Esophagus muscularis mucosa (tissue), 4 donors: ENCODE results near the gene PRSS1. TPM values are rescaled to one million over a fixed set of nuclear protein-coding genes. Genes with fewer than 3 reads are reported as not detected.
A peak's percentile ranks its signal among the peaks of the same experiment; 100 is the strongest.

Source experiments
- DNase-seq: peaks from one replicate; pipeline ENCODE4 v3.0.0-alpha.2; 2017; ENCODE audit errors: extremely low spot score
- H3K27ac ChIP-seq, 4 donors: fragments of 200-600 bp; sonication (generic); replicated peaks in 1 of 4; 1 replicate in 3 of 4; 2 replicates in 1 of 4; pipeline ENCODE4 v1.5.1; 2016 to 2019; ENCODE audit warnings: mild to moderate bottlenecking in 1 of 4
- H3K27me3 ChIP-seq, 4 donors: fragments of 200-600 bp; sonication (generic); one replicate each; pipeline versions ENCODE4 v1.5.1 to v1.6.0; 2016 to 2019
- H3K36me3 ChIP-seq, 4 donors: fragments of 200-600 bp; sonication (generic); one replicate each; pipeline ENCODE4 v1.5.1; 2016 to 2019
- H3K4me1 ChIP-seq, 4 donors: fragments of 200-600 bp; sonication (generic); one replicate each; pipeline ENCODE4 v1.5.1; 2016 to 2019
- H3K4me3 ChIP-seq, 4 donors: fragments of 200-600 bp; sonication (generic); 1 replicate in 2 of 4; 2 replicates in 2 of 4; pipeline ENCODE4 v1.5.1; 2016 to 2019; ENCODE audit warnings: mild to moderate bottlenecking in 4 of 4, moderate library complexity in 1 of 4
- H3K9me3 ChIP-seq, 4 donors: fragments of 200-600 bp; sonication (generic); 1 replicate in 3 of 4; 2 replicates in 1 of 4; pipeline ENCODE4 v1.5.1; 2016 to 2019
- EP300 ChIP-seq: sonication (generic); formaldehyde crosslinking; IDR thresholded peaks from one replicate; pipeline ENCODE4 v1.6.1; 2017; ENCODE audit warnings: antibody characterized with exemption
- POLR2A ChIP-seq: fragments of 450-650 bp; IDR thresholded peaks from one replicate; pipeline ENCODE4 v1.6.1; 2017; ENCODE audit warnings: antibody characterized with exemption, moderate library complexity, mild to moderate bottlenecking, low read depth
- POLR2AphosphoS5 ChIP-seq, 2 donors: sonication (generic); formaldehyde crosslinking; IDR thresholded peaks; one replicate each; pipeline ENCODE4 v1.6.1; 2017; ENCODE audit warnings: antibody characterized with exemption in 2 of 2
- WGBS: methylation state at CpG from one replicate; pipeline ENCODE4 v1.1.5; 2018; 5-methylcytosine and 5-hydroxymethylcytosine counted together
- intact Hi-C: fragments of 100-400 bp; cut with DNase I; formaldehyde crosslinking; loops from one replicate; pipeline ENCODE4 v1.15.1; 2023
- small RNA-seq, 3 donors: library from RNA; depleted of rRNA; stranded (forward); fragments of <200 nt; gene quantifications; one replicate each; pipeline ENCODE3, GENCODE V24; 2016
- total RNA-seq, 4 donors: library from RNA; depleted of rRNA; stranded (reverse); fragments of >200 nt; gene quantifications; one replicate each; pipeline versions ENCODE4 v1.1.0 to v1.2.1, GENCODE V29; 2016
- TF ChIP-seq, protein P1 (sequence below), 3 experiments: fragments of 200-600 bp in 2 of 3; fragments of 450-650 bp in 1 of 3; sonication (generic) in 2 of 3; IDR thresholded peaks; one replicate each; pipeline ENCODE4 v1.5.1; 2017 to 2019; ENCODE audit warnings: antibody characterized with exemption in 3 of 3, mild to moderate bottlenecking in 2 of 3, moderate library complexity in 1 of 3

Gene PRSS1
- total RNA-seq, 4 donors from 2014 or later: not detected

DNA sequence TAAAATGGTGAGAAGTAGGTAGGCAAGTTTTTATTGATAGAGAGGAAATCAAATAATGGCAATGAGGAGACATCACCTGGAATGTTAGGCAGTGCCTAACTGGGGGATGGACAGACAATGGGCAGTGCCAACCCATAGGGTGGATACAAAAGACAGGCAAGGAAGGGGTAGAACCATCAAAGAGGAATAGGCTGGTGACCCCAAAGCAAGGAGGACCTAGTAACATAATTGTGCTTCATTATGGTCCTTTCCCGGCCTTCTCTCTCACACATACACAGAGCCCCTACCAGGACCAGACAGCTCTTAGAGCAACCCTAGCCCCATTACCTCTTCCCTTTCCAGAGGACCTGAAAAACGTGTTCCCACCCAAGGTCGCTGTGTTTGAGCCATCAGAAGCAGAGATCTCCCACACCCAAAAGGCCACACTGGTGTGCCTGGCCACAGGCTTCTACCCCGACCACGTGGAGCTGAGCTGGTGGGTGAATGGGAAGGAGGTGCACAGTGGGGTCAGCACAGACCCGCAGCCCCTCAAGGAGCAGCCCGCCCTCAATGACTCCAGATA, 51.5 kb downstream of the PRSS1 start:
- Histone ChIP-seq H3K9me3 (no peaks in the 10 kb centered on the region), H3K27ac (no peak overlapping the region), H3K36me3 (no peaks in the 10 kb centered on the region), H3K27me3 (peaks cover 0 to 64% (median 25%) of the 10 kb centered on the region in 4 donors), H3K4me3 (no peak overlapping the region), H3K4me1 (peaks cover 15 to 22% (median 20%) of the 10 kb centered on the region in 4 donors)
- WGBS: 94% methylated on average over 4 of the region's 7 CpGs
- intact Hi-C loops: no loop called here
- peak; percentile 53 for DNase-seq
- TF ChIP-seq, protein P1, sequence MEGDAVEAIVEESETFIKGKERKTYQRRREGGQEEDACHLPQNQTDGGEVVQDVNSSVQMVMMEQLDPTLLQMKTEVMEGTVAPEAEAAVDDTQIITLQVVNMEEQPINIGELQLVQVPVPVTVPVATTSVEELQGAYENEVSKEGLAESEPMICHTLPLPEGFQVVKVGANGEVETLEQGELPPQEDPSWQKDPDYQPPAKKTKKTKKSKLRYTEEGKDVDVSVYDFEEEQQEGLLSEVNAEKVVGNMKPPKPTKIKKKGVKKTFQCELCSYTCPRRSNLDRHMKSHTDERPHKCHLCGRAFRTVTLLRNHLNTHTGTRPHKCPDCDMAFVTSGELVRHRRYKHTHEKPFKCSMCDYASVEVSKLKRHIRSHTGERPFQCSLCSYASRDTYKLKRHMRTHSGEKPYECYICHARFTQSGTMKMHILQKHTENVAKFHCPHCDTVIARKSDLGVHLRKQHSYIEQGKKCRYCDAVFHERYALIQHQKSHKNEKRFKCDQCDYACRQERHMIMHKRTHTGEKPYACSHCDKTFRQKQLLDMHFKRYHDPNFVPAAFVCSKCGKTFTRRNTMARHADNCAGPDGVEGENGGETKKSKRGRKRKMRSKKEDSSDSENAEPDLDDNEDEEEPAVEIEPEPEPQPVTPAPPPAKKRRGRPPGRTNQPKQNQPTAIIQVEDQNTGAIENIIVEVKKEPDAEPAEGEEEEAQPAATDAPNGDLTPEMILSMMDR (IDR thresholded peaks at IDR 0.05): no peak
- no peak for TF ChIP-seq POLR2AphosphoS5 (IDR thresholded peaks at IDR 0.05)
- TF ChIP-seq EP300: no peak
- no peak for TF ChIP-seq POLR2A

DNA sequence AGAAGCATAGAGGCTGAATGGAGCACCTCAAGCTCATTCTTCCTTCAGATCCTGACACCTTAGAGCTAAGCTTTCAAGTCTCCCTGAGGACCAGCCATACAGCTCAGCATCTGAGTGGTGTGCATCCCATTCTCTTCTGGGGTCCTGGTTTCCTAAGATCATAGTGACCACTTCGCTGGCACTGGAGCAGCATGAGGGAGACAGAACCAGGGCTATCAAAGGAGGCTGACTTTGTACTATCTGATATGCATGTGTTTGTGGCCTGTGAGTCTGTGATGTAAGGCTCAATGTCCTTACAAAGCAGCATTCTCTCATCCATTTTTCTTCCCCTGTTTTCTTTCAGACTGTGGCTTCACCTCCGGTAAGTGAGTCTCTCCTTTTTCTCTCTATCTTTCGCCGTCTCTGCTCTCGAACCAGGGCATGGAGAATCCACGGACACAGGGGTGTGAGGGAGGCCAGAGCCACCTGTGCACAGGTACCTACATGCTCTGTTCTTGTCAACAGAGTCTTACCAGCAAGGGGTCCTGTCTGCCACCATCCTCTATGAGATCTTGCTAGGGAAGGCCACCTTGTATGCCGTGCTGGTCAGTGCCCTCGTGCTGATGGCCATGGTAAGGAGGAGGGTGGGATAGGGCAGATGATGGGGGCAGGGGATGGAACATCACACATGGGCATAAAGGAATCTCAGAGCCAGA, 52.5 kb downstream of the PRSS1 start:
- WGBS: 83% methylated on average over 8 of the region's 8 CpGs
- no peaks in the 10 kb centered on the region for H3K36me3 ChIP-seq
- peaks cover 11 to 15% (median 13%) of the 10 kb centered on the region in 4 donors for H3K4me1 ChIP-seq
- DNase-seq: peak; percentile 75
- H3K27ac ChIP-seq: no peak overlapping the region
- intact Hi-C loops: no loop called here
- TF ChIP-seq, protein P1 (IDR thresholded peaks at IDR 0.05): no peak
- TF ChIP-seq EP300 (no peak), POLR2AphosphoS5 (IDR thresholded peaks at IDR 0.05) (no peak), POLR2A (no peak)
- H3K9me3 ChIP-seq: no peaks in the 10 kb centered on the region
- H3K4me3 ChIP-seq: no peak overlapping the region
- peaks cover 0 to 64% (median 16%) of the 10 kb centered on the region in 4 donors for H3K27me3 ChIP-seq

DNA sequence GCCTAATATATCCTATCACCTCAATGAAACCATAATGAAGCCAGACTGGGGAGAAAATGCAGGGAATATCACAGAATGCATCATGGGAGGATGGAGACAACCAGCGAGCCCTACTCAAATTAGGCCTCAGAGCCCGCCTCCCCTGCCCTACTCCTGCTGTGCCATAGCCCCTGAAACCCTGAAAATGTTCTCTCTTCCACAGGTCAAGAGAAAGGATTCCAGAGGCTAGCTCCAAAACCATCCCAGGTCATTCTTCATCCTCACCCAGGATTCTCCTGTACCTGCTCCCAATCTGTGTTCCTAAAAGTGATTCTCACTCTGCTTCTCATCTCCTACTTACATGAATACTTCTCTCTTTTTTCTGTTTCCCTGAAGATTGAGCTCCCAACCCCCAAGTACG, 53.0 kb downstream of the PRSS1 start:
- Histone ChIP-seq H3K36me3 (no peaks in the 10 kb centered on the region), H3K27me3 (peaks cover 0 to 61% (median 11%) of the 10 kb centered on the region in 4 donors), H3K4me1 (peaks cover 5 to 9% (median 8%) of the 10 kb centered on the region in 4 donors), H3K4me3 (no peak overlapping the region), H3K9me3 (no peaks in the 10 kb centered on the region), H3K27ac (no peak overlapping the region)
- TF ChIP-seq, protein P1 (IDR thresholded peaks at IDR 0.05): no peak
- TF ChIP-seq POLR2A: no peak
- TF ChIP-seq EP300: no peak
- no peak for TF ChIP-seq POLR2AphosphoS5 (IDR thresholded peaks at IDR 0.05)
- WGBS: 84% methylated on average over 3 of the region's 3 CpGs
- intact Hi-C loops: no loop called here
- DNase-seq: no peak

Small RNAs within 50 kb of the gene (small RNA-seq; reads per million reads assigned to genes)
- gene TRBD1 (0 reads per million in 3 donors), gene TRBJ1-1 (0 reads per million in 3 donors), gene TRBJ1-2 (0 reads per million in 3 donors), gene TRBJ1-3 (0 reads per million in 3 donors), gene TRBJ1-4 (0 reads per million in 3 donors), gene TRBJ1-5 (0 reads per million in 3 donors), gene TRBJ1-6 (0 reads per million in 3 donors), gene TRBJ2-1 (0 reads per million in 3 donors), gene TRBJ2-2 (0 reads per million in 3 donors), gene TRBJ2-2P (0 reads per million in 3 donors), gene TRBJ2-3 (0 reads per million in 3 donors), gene TRBJ2-4 (0 reads per million in 3 donors), gene TRBJ2-5 (0 reads per million in 3 donors), gene TRBJ2-6 (0 reads per million in 3 donors), gene TRBJ2-7 (0 reads per million in 3 donors)

Other genes with a start within 250 kb of the PRSS1 start
- gene PRSS2, start 21.5 kb downstream of the PRSS1 start, total RNA-seq: under 1 TPM in 1 of 4 donors, not detected in 3; 0.39 TPM
- 10 to 100 TPM in 1 of 4 donors, 1 to 10 TPM in 3; 3.3 to 10.5 (median 5.5) TPM for gene EPHB6, start 105.6 kb downstream of the PRSS1 start, total RNA-seq
- gene TRPV6, start 136.3 kb downstream of the PRSS1 start, total RNA-seq: not detected
- under 1 TPM in 1 of 4 donors, not detected in 3; 0.17 TPM for gene TRPV5, start 184.3 kb downstream of the PRSS1 start, total RNA-seq
- gene LLCFC1, start 190.0 kb downstream of the PRSS1 start, total RNA-seq: not detected
- under 1 TPM in 2 of 4 donors, not detected in 2; 0.23 to 0.83 TPM for gene KEL, start 212.9 kb downstream of the PRSS1 start, total RNA-seq